DMS 273 treated with DMSO at 0.1 percent for 48 hours (cell line): ENCODE results near the gene PLA2G5.

Source experiments
- DNase-seq: peaks from one replicate; lab custom pipeline; 2025; lab: John Stamatoyannopoulos, UW

Gene PLA2G5

GRCh38 chr1:20068722-20069121 lies 1.3 kb upstream of the PLA2G5 start:
- no peak for DNase-seq

- DNase-seq: no peak
These were observed 363 bp downstream of the PLA2G5 start for GRCh38 chr1:20070357-20070756.

GRCh38 chr1:20071416-20071815 lies 1.4 kb downstream of the PLA2G5 start:
- DNase-seq: no peak

- no peak for DNase-seq
These were observed 2.8 kb downstream of the PLA2G5 start for GRCh38 chr1:20072771-20073170.

- DNase-seq: no peak
These were observed 3.3 kb downstream of the PLA2G5 start for GRCh38 chr1:20073256-20073655.

GRCh38 chr1:20074055-20074724 lies 4.2 kb downstream of the PLA2G5 start:
- no peak for DNase-seq

GRCh38 chr1:20074725-20075171 lies 4.8 kb downstream of the PLA2G5 start:
- no peak for DNase-seq

GRCh38 chr1:20075345-20075744 lies 5.4 kb downstream of the PLA2G5 start:
- DNase-seq: no peak

GRCh38 chr1:20076223-20076622 lies 6.2 kb downstream of the PLA2G5 start:
- DNase-seq: no peak

- no peak for DNase-seq
These were observed 6.9 kb downstream of the PLA2G5 start for GRCh38 chr1:20076710-20077461.

- no peak for DNase-seq
These were observed 8.2 kb downstream of the PLA2G5 start for GRCh38 chr1:20078171-20078651.

GRCh38 chr1:20078711-20079110 lies 8.7 kb downstream of the PLA2G5 start:
- no peak for DNase-seq

GRCh38 chr1:20079661-20080305 lies 9.8 kb downstream of the PLA2G5 start:
- DNase-seq: no peak

GRCh38 chr1:20080441-20081352 lies 10.7 kb downstream of the PLA2G5 start:
- no peak for DNase-seq

- DNase-seq: no peak
These were observed 11.4 kb downstream of the PLA2G5 start for GRCh38 chr1:20081353-20081810.

GRCh38 chr1:20082772-20083171 lies 12.8 kb downstream of the PLA2G5 start:
- no peak for DNase-seq

- no peak for DNase-seq
These were observed 13.4 kb downstream of the PLA2G5 start for GRCh38 chr1:20083178-20083944.

GRCh38 chr1:20086800-20087199 lies 16.8 kb downstream of the PLA2G5 start:
- peak; percentile 89 for DNase-seq

GRCh38 chr1:20087668-20088067 lies 17.7 kb downstream of the PLA2G5 start:
- no peak for DNase-seq

GRCh38 chr1:20089328-20090077 lies 19.5 kb downstream of the PLA2G5 start:
- no peak for DNase-seq
